ENCODE data around the gene CSRNP3. TPM values are rescaled to one million over a fixed set of nuclear protein-coding genes. Genes with fewer than 3 reads are reported as not detected.

Gene CSRNP3
- total and polyA plus RNA-seq, 12 donors = 0.77 to 9.4 (median 4.7) TPM

DNA sequence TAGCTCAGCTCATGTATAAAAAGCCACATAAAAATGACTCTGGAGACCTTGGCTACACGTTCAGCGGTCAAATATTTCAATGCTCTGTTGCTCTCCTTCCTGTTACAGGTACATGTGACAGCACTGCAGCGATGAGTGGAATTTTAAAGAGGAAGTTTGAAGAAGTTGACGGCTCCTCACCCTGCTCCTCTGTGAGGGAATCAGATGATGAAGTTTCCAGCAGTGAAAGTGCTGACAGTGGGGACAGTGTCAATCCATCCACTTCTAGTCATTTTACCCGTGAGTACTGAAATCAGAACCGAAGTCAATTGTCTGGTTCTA, 125.4 kb downstream of the CSRNP3 start:
- Histone ChIP-seq H3K27ac (no peak overlapping the region), H3K36me3 (peaks cover 0 to 21% (median 0%) of the 10 kb centered on the region in 9 donors), H3K27me3 (no peaks in the 10 kb centered on the region), H3K4me1 (no peaks in the 10 kb centered on the region), H3K4me3 (no peak overlapping the region), H3K9me3 (no peaks in the 10 kb centered on the region)
- TF ChIP-seq, protein P1, sequence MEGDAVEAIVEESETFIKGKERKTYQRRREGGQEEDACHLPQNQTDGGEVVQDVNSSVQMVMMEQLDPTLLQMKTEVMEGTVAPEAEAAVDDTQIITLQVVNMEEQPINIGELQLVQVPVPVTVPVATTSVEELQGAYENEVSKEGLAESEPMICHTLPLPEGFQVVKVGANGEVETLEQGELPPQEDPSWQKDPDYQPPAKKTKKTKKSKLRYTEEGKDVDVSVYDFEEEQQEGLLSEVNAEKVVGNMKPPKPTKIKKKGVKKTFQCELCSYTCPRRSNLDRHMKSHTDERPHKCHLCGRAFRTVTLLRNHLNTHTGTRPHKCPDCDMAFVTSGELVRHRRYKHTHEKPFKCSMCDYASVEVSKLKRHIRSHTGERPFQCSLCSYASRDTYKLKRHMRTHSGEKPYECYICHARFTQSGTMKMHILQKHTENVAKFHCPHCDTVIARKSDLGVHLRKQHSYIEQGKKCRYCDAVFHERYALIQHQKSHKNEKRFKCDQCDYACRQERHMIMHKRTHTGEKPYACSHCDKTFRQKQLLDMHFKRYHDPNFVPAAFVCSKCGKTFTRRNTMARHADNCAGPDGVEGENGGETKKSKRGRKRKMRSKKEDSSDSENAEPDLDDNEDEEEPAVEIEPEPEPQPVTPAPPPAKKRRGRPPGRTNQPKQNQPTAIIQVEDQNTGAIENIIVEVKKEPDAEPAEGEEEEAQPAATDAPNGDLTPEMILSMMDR (IDR thresholded peaks at IDR 0.05) = no peak
- ATAC-seq (no peak), DNase-seq (no peak)
- intact Hi-C loops (cut with DNase I) = no loop called here
- 62 to 66% methylated on average over 6 of the region's 6 CpGs for WGBS, 2 donors

DNA sequence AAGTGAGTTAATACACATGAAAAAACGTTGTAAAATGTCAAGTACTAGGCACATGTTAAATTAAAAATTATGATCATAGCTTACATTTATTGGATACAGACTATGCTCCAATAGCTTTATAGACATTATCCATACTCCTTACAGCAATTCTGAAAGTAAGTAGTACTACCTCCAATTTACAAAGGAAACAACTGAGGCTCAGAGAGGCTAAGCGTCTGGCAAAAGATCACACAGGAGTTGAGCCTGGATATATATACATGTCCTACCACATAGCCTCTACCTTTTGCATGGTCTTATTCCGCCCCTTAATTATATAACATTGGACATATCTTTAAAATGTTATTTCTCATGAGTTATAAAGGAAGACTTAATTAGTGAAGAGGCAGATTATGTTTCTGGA, 127.3 kb downstream of the CSRNP3 start:
- H3K27me3 ChIP-seq = no peaks in the 10 kb centered on the region
- no peak overlapping the region for H3K4me3 ChIP-seq
- no peak overlapping the region for H3K27ac ChIP-seq
- 87 to 89% methylated on average over 3 of the region's 3 CpGs for WGBS, 2 donors
- ATAC-seq = no peak
- TF ChIP-seq, protein P1 (IDR thresholded peaks at IDR 0.05) = no peak
- no peak for DNase-seq
- H3K4me1 ChIP-seq = peaks cover 0 to 2% (median 0%) of the 10 kb centered on the region in 9 donors
- peaks cover 0 to 21% (median 0%) of the 10 kb centered on the region in 9 donors for H3K36me3 ChIP-seq
- no peaks in the 10 kb centered on the region for H3K9me3 ChIP-seq
- intact Hi-C loops (cut with DNase I) = no loop called here

DNA sequence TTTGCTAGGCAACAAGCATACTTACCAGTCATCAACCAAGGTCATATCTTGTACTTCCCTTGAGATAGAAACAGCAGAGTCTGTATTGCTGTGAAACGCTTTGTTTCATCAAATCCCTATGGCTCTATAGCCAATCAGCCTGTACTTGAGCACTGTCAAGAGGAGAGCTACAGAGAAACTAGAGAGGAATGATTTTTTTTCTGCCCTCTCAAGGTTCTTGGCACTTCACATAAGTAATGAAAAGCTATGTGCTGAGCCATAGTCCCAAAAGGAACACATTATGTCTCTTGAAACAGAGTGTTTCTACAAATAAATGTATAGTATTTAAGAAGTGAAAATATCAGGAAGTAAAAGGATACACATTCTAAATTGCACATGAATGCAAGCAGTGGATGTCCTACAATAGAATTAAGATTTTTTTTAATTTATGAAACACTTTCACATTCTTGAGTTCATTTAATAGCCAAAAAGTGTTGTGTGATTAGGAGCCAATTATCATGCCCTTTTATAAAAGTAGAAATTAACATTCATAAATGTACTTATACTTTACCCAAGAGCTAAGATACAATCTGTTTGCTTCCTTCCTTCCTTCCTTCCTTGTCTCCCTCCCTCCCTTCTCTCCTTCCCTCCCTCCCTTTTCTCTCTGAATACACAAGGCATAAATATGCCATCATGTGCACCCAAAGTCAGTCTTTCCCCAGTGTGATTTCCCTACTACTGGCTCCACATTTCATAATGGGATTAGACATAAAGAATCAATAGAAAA, 131.8 kb downstream of the CSRNP3 start:
- Histone ChIP-seq H3K9me3 (no peaks in the 10 kb centered on the region), H3K27ac (no peak overlapping the region), H3K4me1 (peaks cover 0 to 8% (median 0%) of the 10 kb centered on the region in 9 donors), H3K4me3 (no peak overlapping the region), H3K27me3 (no peaks in the 10 kb centered on the region), H3K36me3 (peaks cover 0 to 13% (median 0%) of the 10 kb centered on the region in 9 donors)
- 64 to 68% methylated on average over 1 of the region's 1 CpG for WGBS, 2 donors
- intact Hi-C loops (cut with DNase I) = no loop called here
- no peak for ATAC-seq
- no peak for DNase-seq
- TF ChIP-seq, protein P1 (IDR thresholded peaks at IDR 0.05) = no peak

DNA sequence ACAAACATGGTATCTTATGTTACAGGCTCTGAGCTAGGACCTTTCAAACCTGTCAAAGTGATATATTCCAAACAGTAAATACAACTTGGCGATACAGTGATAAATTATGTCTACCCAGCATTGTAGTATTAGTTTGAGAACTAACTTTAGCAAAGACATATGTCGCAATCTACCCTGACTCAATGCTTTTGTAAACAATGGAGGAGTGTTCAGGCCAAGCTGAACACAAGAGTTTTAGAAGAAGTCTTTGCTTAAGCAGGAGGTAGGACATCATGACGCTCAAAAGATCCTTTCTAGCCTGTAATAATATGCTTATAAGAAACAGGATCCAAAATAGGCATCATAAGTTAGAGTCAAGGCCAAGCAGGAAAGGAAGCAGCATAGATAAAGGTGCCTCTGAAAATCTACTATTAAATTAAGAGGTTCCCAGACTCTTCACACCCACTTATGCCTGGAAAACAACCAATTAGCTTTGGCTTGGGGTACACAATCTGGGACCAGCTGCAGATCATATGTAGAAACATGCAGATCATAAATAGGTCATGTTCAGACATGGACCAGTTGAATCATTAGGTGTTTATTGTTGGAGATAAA, 132.5 kb downstream of the CSRNP3 start:
- Histone ChIP-seq H3K4me3 (no peak overlapping the region), H3K4me1 (peaks cover 0 to 8% (median 0%) of the 10 kb centered on the region in 9 donors), H3K36me3 (peaks cover 0 to 6% (median 0%) of the 10 kb centered on the region in 9 donors), H3K9me3 (no peaks in the 10 kb centered on the region), H3K27me3 (no peaks in the 10 kb centered on the region), H3K27ac (no peak overlapping the region)
- ATAC-seq = peak in 2 of 8 donors; percentile 61 to 71
- TF ChIP-seq, protein P1 (IDR thresholded peaks at IDR 0.05) = no peak
- DNase-seq = no peak
- intact Hi-C loops (cut with DNase I) = no loop called here
- 68 to 82% methylated on average over 3 of the region's 3 CpGs for WGBS, 2 donors
